ENCODE data around the gene BACH2. TPM values are rescaled to one million over a fixed set of nuclear protein-coding genes. Genes with fewer than 3 reads are reported as not detected.
A peak's percentile ranks its signal among the peaks of the same experiment; 100 is the strongest.

Gene BACH2
- total and polyA plus RNA-seq, 9 of the 15 experiments (the other 6 are each of a cell fraction or from before 2014, with no cell fraction given) = 0.06 to 3.1 (median 0.59) TPM

DNA sequence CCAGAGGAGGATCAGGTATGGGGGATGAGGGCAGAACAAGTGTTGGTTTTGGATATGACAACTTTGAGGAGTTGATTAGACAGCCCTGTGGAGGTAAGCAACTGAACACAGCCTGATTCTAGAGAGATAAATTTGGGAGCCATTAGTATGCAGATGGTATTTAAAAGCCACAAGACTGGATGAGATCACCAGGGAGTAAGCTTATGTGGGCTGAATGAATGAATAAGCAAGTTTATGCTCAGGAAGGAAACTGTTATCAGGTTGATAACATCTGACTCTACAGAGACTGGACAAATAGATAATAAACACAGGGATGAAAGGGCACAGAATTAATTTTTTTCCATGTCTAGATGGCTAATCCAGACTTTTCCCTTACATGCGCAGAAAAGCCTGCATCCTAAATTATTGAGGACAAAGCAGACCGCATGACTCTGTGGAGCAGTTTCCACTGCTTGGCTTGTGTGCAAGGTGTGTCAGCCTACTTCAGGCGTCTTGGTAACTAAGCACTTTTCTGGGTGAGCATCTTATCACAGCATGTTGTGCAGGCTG lies 251.7 kb downstream of the BACH2 start (continued):
- TF ChIP-seq, protein P1, sequence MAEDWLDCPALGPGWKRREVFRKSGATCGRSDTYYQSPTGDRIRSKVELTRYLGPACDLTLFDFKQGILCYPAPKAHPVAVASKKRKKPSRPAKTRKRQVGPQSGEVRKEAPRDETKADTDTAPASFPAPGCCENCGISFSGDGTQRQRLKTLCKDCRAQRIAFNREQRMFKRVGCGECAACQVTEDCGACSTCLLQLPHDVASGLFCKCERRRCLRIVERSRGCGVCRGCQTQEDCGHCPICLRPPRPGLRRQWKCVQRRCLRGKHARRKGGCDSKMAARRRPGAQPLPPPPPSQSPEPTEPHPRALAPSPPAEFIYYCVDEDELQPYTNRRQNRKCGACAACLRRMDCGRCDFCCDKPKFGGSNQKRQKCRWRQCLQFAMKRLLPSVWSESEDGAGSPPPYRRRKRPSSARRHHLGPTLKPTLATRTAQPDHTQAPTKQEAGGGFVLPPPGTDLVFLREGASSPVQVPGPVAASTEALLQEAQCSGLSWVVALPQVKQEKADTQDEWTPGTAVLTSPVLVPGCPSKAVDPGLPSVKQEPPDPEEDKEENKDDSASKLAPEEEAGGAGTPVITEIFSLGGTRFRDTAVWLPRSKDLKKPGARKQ (CRISPR knock-in tag; IDR thresholded peaks at IDR 0.05) = no peak
- TF ChIP-seq EGR1 (conservative IDR thresholded peaks at IDR 0.05) (peak; percentile 48), ZNF57 (CRISPR knock-in tag; IDR thresholded peaks at IDR 0.05) (no peak), NCOR1 (IDR thresholded peaks at IDR 0.05) (peak; percentile 81), KAT7 (CRISPR knock-in tag; IDR thresholded peaks at IDR 0.05; ENCODE audit: borderline replicate concordance) (no peak), C11orf30 (IDR thresholded peaks at IDR 0.05; ENCODE audit: low read depth) (peak; percentile 87), KLF10 (CRISPR knock-in tag; IDR thresholded peaks at IDR 0.05) (no peak), ZNF263 (CRISPR knock-in tag; IDR thresholded peaks at IDR 0.05; ENCODE audit: borderline replicate concordance) (no peak), ZNF408 (CRISPR knock-in tag; IDR thresholded peaks at IDR 0.05; ENCODE audit: low read depth) (no peak), SMARCA4 (IDR thresholded peaks at IDR 0.05) (peak; percentile 95), ZNF197 (CRISPR knock-in tag; IDR thresholded peaks at IDR 0.05; ENCODE audit: low read depth) (0 out of 2 replicates have a peak, but pooled peaks have one; percentile 37), ZNF444 (CRISPR knock-in tag; IDR thresholded peaks at IDR 0.05) (no peak), FOSL1 (tag; conservative IDR thresholded peaks at IDR 0.05) (peak; percentile 93), MAFK (IDR thresholded peaks at IDR 0.05; ENCODE audit: low read length) (peak; percentile 46; the same call in 1 of the 2 replicates), ETS2 (tag; IDR thresholded peaks at IDR 0.05; ENCODE audit: borderline replicate concordance, poor library complexity, severe bottlenecking) (no peak), NFE2 (IDR thresholded peaks at IDR 0.05; ENCODE audit: low read depth) (peak; percentile 93), NCOA2 (IDR thresholded peaks at IDR 0.05; ENCODE audit: partially characterized antibody in 2 of 2) (peak in 1 of 2 experiments; percentile 20), STAT5A (IDR thresholded peaks at IDR 0.05; ENCODE audit: borderline replicate concordance, low read length) (peak; percentile 55; the same call in 1 of the 2 replicates), CTBP1 (IDR thresholded peaks at IDR 0.05; ENCODE audit: borderline replicate concordance) (peak; percentile 85), NUFIP1 (IDR thresholded peaks at IDR 0.05; ENCODE audit: partially characterized antibody) (no peak), CBFA2T3 (IDR thresholded peaks at IDR 0.05) (peak; percentile 92), PHTF2 (CRISPR knock-in tag; IDR thresholded peaks at IDR 0.05) (no peak), ZNF239 (CRISPR knock-in tag; IDR thresholded peaks at IDR 0.05) (no peak)
- TF ChIP-seq, protein P2, sequence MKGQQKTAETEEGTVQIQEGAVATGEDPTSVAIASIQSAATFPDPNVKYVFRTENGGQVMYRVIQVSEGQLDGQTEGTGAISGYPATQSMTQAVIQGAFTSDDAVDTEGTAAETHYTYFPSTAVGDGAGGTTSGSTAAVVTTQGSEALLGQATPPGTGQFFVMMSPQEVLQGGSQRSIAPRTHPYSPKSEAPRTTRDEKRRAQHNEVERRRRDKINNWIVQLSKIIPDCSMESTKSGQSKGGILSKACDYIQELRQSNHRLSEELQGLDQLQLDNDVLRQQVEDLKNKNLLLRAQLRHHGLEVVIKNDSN (CRISPR knock-in tag; IDR thresholded peaks at IDR 0.05) = no peak
- TF ChIP-seq, protein P3, sequence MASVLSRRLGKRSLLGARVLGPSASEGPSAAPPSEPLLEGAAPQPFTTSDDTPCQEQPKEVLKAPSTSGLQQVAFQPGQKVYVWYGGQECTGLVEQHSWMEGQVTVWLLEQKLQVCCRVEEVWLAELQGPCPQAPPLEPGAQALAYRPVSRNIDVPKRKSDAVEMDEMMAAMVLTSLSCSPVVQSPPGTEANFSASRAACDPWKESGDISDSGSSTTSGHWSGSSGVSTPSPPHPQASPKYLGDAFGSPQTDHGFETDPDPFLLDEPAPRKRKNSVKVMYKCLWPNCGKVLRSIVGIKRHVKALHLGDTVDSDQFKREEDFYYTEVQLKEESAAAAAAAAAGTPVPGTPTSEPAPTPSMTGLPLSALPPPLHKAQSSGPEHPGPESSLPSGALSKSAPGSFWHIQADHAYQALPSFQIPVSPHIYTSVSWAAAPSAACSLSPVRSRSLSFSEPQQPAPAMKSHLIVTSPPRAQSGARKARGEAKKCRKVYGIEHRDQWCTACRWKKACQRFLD (CRISPR knock-in tag; IDR thresholded peaks at IDR 0.05) = peak; percentile 19; the same call in 1 of the 2 replicates
- TF ChIP-seq, protein P4, sequence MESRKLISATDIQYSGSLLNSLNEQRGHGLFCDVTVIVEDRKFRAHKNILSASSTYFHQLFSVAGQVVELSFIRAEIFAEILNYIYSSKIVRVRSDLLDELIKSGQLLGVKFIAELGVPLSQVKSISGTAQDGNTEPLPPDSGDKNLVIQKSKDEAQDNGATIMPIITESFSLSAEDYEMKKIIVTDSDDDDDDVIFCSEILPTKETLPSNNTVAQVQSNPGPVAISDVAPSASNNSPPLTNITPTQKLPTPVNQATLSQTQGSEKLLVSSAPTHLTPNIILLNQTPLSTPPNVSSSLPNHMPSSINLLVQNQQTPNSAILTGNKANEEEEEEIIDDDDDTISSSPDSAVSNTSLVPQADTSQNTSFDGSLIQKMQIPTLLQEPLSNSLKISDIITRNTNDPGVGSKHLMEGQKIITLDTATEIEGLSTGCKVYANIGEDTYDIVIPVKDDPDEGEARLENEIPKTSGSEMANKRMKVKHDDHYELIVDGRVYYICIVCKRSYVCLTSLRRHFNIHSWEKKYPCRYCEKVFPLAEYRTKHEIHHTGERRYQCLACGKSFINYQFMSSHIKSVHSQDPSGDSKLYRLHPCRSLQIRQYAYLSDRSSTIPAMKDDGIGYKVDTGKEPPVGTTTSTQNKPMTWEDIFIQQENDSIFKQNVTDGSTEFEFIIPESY (CRISPR knock-in tag; IDR thresholded peaks at IDR 0.05) = 0 out of 2 replicates have a peak, but pooled peaks have one; percentile 20

Data from K562 (cell line).